ENCODE measurements around the gene CBFA2T2.

The CBFA2T2 gene

DNA sequence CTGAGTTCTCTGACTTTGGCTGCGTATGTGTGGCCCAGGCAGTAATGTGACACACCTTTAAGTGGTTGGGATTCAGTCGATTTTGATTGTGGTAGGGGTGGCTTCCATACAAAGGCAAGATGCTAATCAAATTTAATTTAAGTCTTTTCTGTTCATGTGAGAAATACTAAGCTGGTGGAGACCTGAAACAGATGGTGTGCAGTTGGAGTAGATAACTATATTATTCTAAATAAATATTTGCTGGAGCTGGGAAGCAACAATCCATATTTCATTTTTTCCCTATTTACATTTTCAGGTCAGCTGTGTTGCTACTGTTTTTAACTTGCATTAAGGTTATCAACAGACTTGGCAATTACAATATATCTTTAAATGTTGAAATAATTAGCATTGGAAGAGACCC, 104.8 kb downstream of the CBFA2T2 start:
- FAIRE-seq = no peak
- no peak for DNase-seq (ENCODE audit: insufficient read length, low spot score)
- TF ChIP-seq, protein P1, sequence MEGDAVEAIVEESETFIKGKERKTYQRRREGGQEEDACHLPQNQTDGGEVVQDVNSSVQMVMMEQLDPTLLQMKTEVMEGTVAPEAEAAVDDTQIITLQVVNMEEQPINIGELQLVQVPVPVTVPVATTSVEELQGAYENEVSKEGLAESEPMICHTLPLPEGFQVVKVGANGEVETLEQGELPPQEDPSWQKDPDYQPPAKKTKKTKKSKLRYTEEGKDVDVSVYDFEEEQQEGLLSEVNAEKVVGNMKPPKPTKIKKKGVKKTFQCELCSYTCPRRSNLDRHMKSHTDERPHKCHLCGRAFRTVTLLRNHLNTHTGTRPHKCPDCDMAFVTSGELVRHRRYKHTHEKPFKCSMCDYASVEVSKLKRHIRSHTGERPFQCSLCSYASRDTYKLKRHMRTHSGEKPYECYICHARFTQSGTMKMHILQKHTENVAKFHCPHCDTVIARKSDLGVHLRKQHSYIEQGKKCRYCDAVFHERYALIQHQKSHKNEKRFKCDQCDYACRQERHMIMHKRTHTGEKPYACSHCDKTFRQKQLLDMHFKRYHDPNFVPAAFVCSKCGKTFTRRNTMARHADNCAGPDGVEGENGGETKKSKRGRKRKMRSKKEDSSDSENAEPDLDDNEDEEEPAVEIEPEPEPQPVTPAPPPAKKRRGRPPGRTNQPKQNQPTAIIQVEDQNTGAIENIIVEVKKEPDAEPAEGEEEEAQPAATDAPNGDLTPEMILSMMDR (IDR thresholded peaks at IDR 0.05; ENCODE audit: insufficient read depth, missing control alignments) = no peak

DNA sequence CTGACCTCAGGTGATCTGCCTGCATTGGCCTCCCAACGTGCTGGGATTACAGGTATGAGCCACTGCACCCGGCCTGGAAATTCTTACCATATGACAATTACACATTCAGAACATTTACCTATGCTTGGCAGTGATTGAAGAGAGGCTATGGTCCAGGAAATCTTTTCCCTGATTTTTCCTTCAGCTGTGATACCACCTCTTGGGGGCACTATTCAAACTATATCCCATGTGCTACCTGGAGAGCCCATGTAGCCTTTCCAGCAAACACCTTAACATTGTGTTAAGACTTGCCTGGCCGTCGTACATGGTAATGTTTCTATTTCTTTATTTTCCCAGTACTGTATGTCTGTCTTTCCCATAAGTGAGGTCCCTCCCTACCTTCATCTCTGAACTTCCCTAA, 110.5 kb downstream of the CBFA2T2 start:
- TF ChIP-seq, protein P1 (IDR thresholded peaks at IDR 0.05; ENCODE audit: insufficient read depth, missing control alignments) = no peak
- FAIRE-seq = no peak
- DNase-seq (ENCODE audit: insufficient read length, low spot score) = no peak

DNA sequence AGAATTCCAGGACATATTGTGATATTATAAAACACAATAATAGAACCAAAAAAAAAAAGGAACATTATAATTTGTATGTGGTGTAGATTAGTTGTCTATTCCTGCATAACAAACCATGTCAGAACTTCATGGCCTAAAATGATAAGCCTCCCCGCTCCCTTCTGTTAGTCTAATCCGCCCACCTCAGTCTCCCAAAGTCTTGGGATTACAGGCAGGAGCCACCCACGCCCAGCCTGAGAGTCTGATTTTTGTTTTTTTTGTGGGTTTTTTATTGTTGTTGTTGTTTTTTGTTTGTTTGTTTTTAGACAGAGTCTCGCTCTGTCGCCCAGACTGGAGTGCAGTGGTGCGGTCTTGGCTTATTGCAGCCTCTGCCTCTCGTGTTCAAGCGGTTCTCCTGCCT, 111.1 kb downstream of the CBFA2T2 start:
- no peak for DNase-seq (ENCODE audit: insufficient read length, low spot score)
- TF ChIP-seq, protein P1 (IDR thresholded peaks at IDR 0.05; ENCODE audit: insufficient read depth, missing control alignments) = no peak
- FAIRE-seq = no peak

DNA sequence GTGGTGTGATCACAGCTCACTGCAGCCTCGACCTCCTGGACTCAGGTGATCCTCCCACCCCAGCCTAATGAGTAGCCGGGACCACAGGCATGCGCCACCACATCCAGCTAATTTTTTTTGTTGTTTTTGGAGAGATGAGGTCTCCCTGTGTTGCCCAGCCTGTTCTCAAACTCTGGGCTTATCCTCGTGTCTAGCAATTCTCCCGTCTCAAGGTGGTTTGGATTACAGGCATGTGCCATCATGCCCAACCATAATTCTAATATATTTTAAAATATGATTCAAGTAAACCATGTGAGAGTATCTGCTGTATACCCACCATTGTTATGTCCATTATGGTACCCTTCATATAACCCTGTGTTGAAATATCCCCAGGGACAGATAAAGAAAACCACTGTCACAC, 112.0 kb downstream of the CBFA2T2 start:
- FAIRE-seq (no peak), DNase-seq (ENCODE audit: insufficient read length, low spot score) (no peak)
- TF ChIP-seq, protein P1 (IDR thresholded peaks at IDR 0.05; ENCODE audit: insufficient read depth, missing control alignments) = no peak

DNA sequence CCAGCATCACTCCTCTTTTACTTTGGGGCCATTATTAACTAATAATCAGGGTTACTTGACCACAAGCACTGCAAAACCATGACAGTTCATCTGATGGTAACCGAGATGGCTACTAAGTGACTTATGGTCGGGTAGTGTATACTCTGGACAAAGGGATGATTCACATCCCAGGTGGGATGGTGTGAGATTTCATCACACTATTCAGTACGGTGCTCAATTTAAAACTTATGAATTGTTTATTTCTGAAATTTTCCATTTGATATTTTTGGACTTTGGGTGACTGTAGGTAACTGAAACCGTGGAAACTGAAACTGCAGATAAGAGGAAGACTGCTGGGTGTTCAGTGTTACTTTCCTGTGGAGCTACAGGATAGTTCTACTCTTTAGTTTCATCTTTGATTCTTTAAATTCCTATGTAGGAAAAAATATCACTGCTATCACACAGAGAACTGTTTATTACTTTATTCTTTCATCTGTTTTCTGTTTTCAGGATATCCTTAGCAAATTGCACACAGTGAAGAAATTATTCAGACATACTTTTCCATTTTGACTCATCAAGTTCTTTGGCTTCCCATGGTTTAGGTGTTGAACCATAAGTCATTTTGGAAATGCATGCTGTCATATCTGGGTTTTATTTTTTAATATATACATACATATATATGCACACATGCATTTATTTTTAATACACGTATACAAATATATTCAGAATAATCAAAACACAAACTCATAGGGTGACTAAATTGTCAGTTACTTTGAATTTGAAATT, 113.1 kb downstream of the CBFA2T2 start:
- FAIRE-seq = no peak
- TF ChIP-seq, protein P1 (IDR thresholded peaks at IDR 0.05; ENCODE audit: insufficient read depth, missing control alignments) = no peak
- DNase-seq (ENCODE audit: insufficient read length, low spot score) = no peak

DNA sequence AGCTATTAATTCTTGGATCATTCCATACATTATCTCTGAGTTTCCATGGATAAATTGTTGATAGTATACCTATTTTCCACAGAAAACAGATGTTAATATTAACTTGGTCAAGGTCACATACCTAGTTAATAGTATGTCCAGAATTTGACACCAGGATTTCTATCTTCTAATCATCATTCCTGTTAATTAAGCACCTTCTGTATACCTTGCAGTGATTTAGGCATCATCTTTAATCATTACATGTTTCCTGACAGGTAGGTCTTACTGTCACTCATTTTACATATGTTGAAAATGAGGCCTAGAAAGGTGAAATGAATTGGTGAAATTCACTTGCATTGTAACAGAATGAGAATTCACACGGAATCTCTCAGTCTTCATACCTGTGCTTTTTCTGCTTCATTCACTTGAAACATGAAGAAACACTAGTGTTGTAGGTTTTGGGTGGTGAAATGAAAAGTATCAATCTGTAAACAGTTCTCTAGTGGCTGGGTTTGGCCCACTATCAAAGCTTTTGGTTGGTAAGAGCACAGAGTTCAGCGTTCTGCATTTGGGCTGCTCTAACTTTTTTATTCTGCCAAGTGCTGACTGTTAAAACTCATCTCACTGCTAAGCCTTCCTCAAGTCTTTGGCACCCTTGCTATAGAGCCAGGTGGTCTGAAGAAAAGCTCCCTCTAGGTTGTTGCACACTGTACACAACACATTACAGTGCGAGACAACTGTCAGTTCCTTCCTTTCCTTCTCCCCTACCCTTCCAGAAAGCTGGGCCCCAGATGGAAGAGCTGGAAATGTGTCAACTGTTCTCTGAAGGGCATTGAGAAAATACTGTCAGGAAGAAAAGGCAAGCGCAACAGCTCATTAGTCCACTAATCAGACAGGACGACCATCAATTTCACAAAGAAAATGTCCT, 114.4 kb downstream of the CBFA2T2 start:
- TF ChIP-seq, protein P1 (IDR thresholded peaks at IDR 0.05; ENCODE audit: insufficient read depth, missing control alignments) = peak; percentile 4
- no peak for FAIRE-seq
- no peak for DNase-seq (ENCODE audit: insufficient read length, low spot score)
